GM13976 (cell line): ENCODE measurements around the gene SYNE4.
"Not testable (repeated sequence)": the region's sequence is repeated elsewhere in the genome, so short reads cannot be mapped to it uniquely, and the experiment has no call there.

Experiments
- DNase-seq: peaks from one replicate; pipeline ENCODE4 v3.0.0; 2012; ENCODE audit warnings: low spot score
- in situ Hi-C: fragments of 300-500 bp; cut with MboI; formaldehyde crosslinking; loops from one replicate; pipeline ENCODE4 v1.12.0; 2022; ENCODE audit warnings: low sequenced_read_pairs, mixed read lengths, inconsistent platforms; ENCODE audit not compliant: unreplicated experiment
- TF ChIP-seq, protein P1 (sequence below): IDR thresholded peaks from 2 replicates; pipeline ENCODE4 v1.5.1; 2012; ENCODE audit warnings: borderline replicate concordance, mild to moderate bottlenecking; ENCODE audit not compliant: insufficient read depth; ENCODE audit errors: extremely low read depth, missing control alignments, control extremely low read depth

The SYNE4 gene

DNA sequence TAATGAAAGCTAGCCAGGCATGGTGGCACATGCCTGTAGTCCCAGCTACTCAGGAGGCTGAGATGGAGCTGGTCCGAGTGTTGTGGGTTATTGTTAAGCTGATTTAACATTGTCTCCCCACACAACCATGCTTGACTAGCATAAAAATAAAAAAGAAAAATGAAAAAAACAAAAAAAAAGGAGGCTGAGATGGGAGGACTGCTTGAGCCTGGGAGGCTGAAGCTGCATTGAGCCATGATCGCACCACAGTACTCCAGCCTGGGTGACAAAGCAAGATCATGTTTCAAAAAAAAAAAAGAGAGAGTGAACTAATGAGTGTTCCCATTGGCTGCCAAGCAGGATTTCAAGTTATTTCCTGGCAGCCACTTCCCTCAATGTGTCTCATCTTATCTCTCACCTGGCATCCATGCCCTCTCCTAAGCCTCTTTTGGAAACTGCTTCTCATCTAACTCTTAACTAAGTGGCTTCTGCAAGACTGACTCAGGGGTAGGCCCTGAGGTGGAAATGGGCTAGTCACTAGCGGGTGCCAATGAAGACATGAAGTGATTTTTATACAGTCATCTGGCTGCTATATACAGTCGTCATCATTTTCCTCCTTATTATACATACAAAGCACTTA, 40.6 kb upstream of the SYNE4 start:
- in situ Hi-C loops = no loop called here

DNA sequence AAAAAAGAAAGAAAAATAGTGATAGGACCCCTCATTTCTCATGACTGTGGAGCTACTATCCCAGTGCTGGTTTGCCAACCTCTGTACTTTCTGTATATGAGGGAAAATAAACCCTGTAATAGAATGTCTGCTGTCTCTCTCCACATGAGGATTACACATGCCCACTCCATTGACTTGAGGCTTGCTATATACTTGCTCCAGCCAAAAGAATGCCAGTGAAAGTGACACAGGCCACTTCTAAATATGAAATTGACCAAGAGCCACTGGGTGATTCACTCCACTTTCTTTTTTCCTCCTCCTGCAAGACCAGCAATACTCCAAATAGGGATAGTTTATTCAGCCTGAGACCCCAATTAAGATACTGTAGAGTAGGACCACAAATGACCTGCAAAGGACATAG, 39.2 kb upstream of the SYNE4 start:
- DNase-seq = no peak
- TF ChIP-seq, protein P1, sequence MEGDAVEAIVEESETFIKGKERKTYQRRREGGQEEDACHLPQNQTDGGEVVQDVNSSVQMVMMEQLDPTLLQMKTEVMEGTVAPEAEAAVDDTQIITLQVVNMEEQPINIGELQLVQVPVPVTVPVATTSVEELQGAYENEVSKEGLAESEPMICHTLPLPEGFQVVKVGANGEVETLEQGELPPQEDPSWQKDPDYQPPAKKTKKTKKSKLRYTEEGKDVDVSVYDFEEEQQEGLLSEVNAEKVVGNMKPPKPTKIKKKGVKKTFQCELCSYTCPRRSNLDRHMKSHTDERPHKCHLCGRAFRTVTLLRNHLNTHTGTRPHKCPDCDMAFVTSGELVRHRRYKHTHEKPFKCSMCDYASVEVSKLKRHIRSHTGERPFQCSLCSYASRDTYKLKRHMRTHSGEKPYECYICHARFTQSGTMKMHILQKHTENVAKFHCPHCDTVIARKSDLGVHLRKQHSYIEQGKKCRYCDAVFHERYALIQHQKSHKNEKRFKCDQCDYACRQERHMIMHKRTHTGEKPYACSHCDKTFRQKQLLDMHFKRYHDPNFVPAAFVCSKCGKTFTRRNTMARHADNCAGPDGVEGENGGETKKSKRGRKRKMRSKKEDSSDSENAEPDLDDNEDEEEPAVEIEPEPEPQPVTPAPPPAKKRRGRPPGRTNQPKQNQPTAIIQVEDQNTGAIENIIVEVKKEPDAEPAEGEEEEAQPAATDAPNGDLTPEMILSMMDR = no peak
- in situ Hi-C loops = no loop called here

More for the DNA sequence above, 40.6 kb upstream of the SYNE4 start:
- TF ChIP-seq, protein P1 = no peak
- DNase-seq = no peak

DNA sequence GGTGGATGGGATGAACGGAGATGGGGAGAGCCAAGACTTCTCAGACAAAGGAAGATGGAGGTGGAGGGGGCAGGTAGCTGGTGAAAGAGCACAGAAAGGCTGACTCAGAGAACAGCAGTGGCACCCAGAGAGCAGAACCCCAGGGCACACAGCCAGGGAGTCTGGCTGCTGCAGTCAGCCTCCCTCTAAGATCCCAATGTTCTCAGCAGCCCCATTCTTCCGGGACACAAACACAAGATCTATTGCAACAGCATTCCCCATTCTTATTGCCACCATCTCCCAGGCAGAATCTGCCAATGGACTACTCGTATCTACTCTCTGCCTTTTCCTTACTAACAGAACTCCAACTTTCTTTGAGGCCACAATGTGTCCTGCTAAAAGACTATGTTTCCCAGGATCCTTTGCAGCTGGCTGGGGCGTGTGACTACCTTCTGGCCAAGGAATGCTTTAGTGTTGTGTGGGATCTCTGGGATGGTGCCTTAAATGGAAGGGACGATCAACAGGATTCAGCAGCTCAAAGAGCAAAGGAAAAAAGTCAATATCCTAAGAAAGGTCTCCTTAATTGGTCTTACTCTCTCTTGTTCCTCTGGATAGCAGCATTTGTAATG, 37.9 kb upstream of the SYNE4 start:
- in situ Hi-C loops = no loop called here
- TF ChIP-seq, protein P1 = no peak
- no peak for DNase-seq

GRCh38 chr19:36043952-36044351, 35.3 kb upstream of the SYNE4 start:
- no peak for DNase-seq
- in situ Hi-C loops = no loop called here
- TF ChIP-seq, protein P1 = no peak

- in situ Hi-C loops = no loop called here
- no peak for DNase-seq
- TF ChIP-seq, protein P1 = no peak
Observed at GRCh38 chr19:36041831-36042230, 33.2 kb upstream of the SYNE4 start.

DNA sequence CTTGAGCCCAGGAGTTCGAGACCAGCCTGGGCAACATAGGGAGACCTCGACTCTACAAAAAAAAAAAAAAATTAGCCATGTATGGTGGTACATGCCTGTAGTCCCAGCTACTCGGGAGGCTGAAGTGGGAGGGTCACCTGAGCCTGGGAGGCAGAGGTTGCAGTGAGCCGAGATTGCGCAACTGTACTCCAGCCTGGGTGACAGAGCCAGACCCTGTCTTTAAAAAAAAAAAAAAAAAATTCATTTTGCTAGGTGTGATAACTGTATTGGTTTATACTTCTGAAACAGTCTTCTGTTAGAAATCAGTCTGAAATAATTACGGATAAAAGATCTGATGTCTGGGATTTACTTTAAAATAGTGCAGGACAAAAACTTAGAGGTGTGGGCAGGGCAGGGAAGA, 32.5 kb upstream of the SYNE4 start:
- in situ Hi-C loops = not testable (repeated sequence)

GRCh38 chr19:36040495-36040894, 31.9 kb upstream of the SYNE4 start:
- in situ Hi-C loops = no loop called here
- TF ChIP-seq, protein P1 = no peak
- DNase-seq = no peak

More for the DNA sequence above, 32.5 kb upstream of the SYNE4 start:
- DNase-seq = not testable (repeated sequence)
